Uterus (tissue), 4 donors: ENCODE measurements around the gene MYZAP. TPM values are rescaled to one million over a fixed set of nuclear protein-coding genes. Genes with fewer than 3 reads are reported as not detected.

Experiments used
- DNase-seq, 2 donors: peaks; one replicate each; pipeline ENCODE4 v3.0.0-alpha.2; 2019 to 2020
- H3K27ac ChIP-seq, 2 donors: fragments of 200-600 bp; sonication (generic); 1 replicate in 1 of 2; 2 replicates in 1 of 2; pipeline ENCODE4 v1.5.1; 2016 to 2018
- H3K27me3 ChIP-seq, 2 donors: fragments of 200-600 bp; sonication (generic); one replicate each; pipeline ENCODE4 v1.5.1; 2018 to 2019; ENCODE audit warnings: control low read depth in 1 of 2
- H3K36me3 ChIP-seq, 2 donors: fragments of 200-600 bp; sonication (generic); one replicate each; pipeline ENCODE4 v1.5.1; 2019; ENCODE audit warnings: control low read depth in 1 of 2
- H3K4me1 ChIP-seq, 2 donors: fragments of 200-600 bp; sonication (generic); one replicate each; pipeline ENCODE4 v1.5.1; 2018 to 2019; ENCODE audit warnings: control low read depth in 1 of 2
- H3K4me3 ChIP-seq, 2 donors: fragments of 200-600 bp; sonication (generic); 1 replicate in 1 of 2; 2 replicates in 1 of 2; pipeline ENCODE4 v1.5.1; 2018 to 2019; ENCODE audit warnings: mild to moderate bottlenecking in 1 of 2
- H3K9me3 ChIP-seq, 2 donors: fragments of 200-600 bp; sonication (generic); one replicate each; pipeline ENCODE4 v1.5.1; 2019; ENCODE audit warnings: control low read depth in 1 of 2
- CTCF ChIP-seq, 4 experiments: fragments of 200-600 bp in 2 of 4; fragments of 450-650 bp in 2 of 4; sonication (generic) in 2 of 4; IDR thresholded peaks; one replicate each; pipeline ENCODE4 v1.5.1; 2016 to 2019; ENCODE audit warnings: antibody characterized with exemption in 4 of 4, mild to moderate bottlenecking in 2 of 4, moderate library complexity in 1 of 4
- POLR2A ChIP-seq, 2 donors: fragments of 450-650 bp; IDR thresholded peaks; one replicate each; pipeline ENCODE4 v1.6.1; 2016; ENCODE audit warnings: antibody characterized with exemption in 2 of 2, mild to moderate bottlenecking in 1 of 2, moderate library complexity in 1 of 2
- intact Hi-C: fragments of 100-400 bp; cut with DNase I; formaldehyde crosslinking; loops from one replicate; pipeline ENCODE4 v1.15.1; 2023; ENCODE audit warnings: low total_unique reads
- total RNA-seq, 4 donors: library from RNA; depleted of rRNA in 3 of 4; stranded (reverse); fragments of >200 nt in 3 of 4; gene quantifications; one replicate each; pipeline versions ENCODE4 v1.1.0 to v1.2.4, GENCODE V29; 2014 to 2023
- donor health status: DM: yes; HTN: yes; CAD: no.

Gene MYZAP
- total RNA-seq, 4 donors from 2014 or later, result 7.7 to 22.5 (median 18.2) TPM

- Histone ChIP-seq H3K27ac (no peak overlapping the region), H3K9me3 (peaks cover 0 to 8% of the 10 kb centered on the region in 2 donors), H3K27me3 (no peaks in the 10 kb centered on the region), H3K36me3 (no peaks in the 10 kb centered on the region), H3K4me1 (no peaks in the 10 kb centered on the region), H3K4me3 (no peak overlapping the region)
- intact Hi-C loops, result no loop called here
- DNase-seq, result no peak
- no peak for TF ChIP-seq CTCF (IDR thresholded peaks at IDR 0.05)
- TF ChIP-seq POLR2A (IDR thresholded peaks at IDR 0.05), result no peak
Measured at GRCh38 chr15:57726411-57726810, 134.7 kb downstream of the MYZAP start.

- intact Hi-C loops, result no loop called here
- Histone ChIP-seq H3K36me3 (no peaks in the 10 kb centered on the region), H3K9me3 (peaks cover 0 to 8% of the 10 kb centered on the region in 2 donors), H3K27ac (no peak overlapping the region), H3K4me3 (no peak overlapping the region), H3K4me1 (no peaks in the 10 kb centered on the region), H3K27me3 (no peaks in the 10 kb centered on the region)
- no peak for DNase-seq
- TF ChIP-seq CTCF (IDR thresholded peaks at IDR 0.05) (no peak), POLR2A (IDR thresholded peaks at IDR 0.05) (no peak)
Measured at GRCh38 chr15:57727031-57727430, 135.3 kb downstream of the MYZAP start.

GRCh38 chr15:57728436-57728835 is 136.7 kb downstream of the MYZAP start:
- Histone ChIP-seq H3K4me3 (no peak overlapping the region), H3K4me1 (peaks cover 0 to 8% of the 10 kb centered on the region in 2 donors), H3K27ac (peak overlapping the region; percentile 45 to 52), H3K9me3 (peaks cover 0 to 8% of the 10 kb centered on the region in 2 donors), H3K36me3 (no peaks in the 10 kb centered on the region), H3K27me3 (no peaks in the 10 kb centered on the region)
- TF ChIP-seq POLR2A (IDR thresholded peaks at IDR 0.05) (no peak), CTCF (IDR thresholded peaks at IDR 0.05) (no peak)
- intact Hi-C loops, result no loop called here
- DNase-seq, result no peak

- TF ChIP-seq CTCF (IDR thresholded peaks at IDR 0.05) (no peak), POLR2A (IDR thresholded peaks at IDR 0.05) (no peak)
- intact Hi-C loops, result no loop called here
Measured at GRCh38 chr15:57730876-57731275, 139.2 kb downstream of the MYZAP start.

GRCh38 chr15:57731530-57732103 is 139.9 kb downstream of the MYZAP start:
- DNase-seq, result no peak

More at GRCh38 chr15:57730876-57731275, 139.2 kb downstream of the MYZAP start:
- Histone ChIP-seq H3K4me1 (peaks cover 0 to 8% of the 10 kb centered on the region in 2 donors), H3K27me3 (no peaks in the 10 kb centered on the region), H3K36me3 (no peaks in the 10 kb centered on the region), H3K9me3 (no peaks in the 10 kb centered on the region), H3K4me3 (no peak overlapping the region), H3K27ac (no peak overlapping the region)
- DNase-seq, result no peak

More at GRCh38 chr15:57731530-57732103, 139.9 kb downstream of the MYZAP start:
- no peak for TF ChIP-seq CTCF (IDR thresholded peaks at IDR 0.05)
- TF ChIP-seq POLR2A (IDR thresholded peaks at IDR 0.05), result no peak
- no peak overlapping the region for H3K4me3 ChIP-seq
- H3K36me3 ChIP-seq, result no peaks in the 10 kb centered on the region
- no peaks in the 10 kb centered on the region for H3K9me3 ChIP-seq
- H3K27me3 ChIP-seq, result no peaks in the 10 kb centered on the region
- no peak overlapping the region for H3K27ac ChIP-seq
- intact Hi-C loops, result no loop called here
- H3K4me1 ChIP-seq, result peaks cover 0 to 8% of the 10 kb centered on the region in 2 donors
